HL-60 (cell line): ENCODE measurements around the gene ENTR1.

Experiments used
- DNase-seq, 2 experiments: peaks; one replicate each; pipeline ENCODE4 v3.0.0-alpha.2; 2010 to 2020; ENCODE audit warnings: low read depth in 1 of 2, low spot score in 1 of 2
- H3K27ac ChIP-seq: fragments of 250-450 bp; sonication (Bioruptor Pico); replicated peaks from 2 replicates; pipeline ENCODE4 v1.5.1; 2020; ENCODE audit warnings: mild to moderate bottlenecking, moderate library complexity
- H3K27me3 ChIP-seq: fragments of 250-450 bp; sonication (Bioruptor Pico); 2 replicates; pipeline ENCODE4 v1.5.1; 2021; ENCODE audit warnings: mild to moderate bottlenecking, moderate library complexity; ENCODE audit not compliant: insufficient read depth, poor library complexity, severe bottlenecking
- H3K4me3 ChIP-seq: replicated peaks from 2 replicates; pipeline ENCODE4 v1.5.1; 2011; ENCODE audit warnings: mild to moderate bottlenecking, control low read depth, low read length; ENCODE audit not compliant: insufficient read depth
- CTCF ChIP-seq: IDR thresholded peaks from one replicate; pipeline ENCODE4 v1.5.1; 2011; ENCODE audit warnings: low read length, control low read depth, inconsistent platforms; ENCODE audit not compliant: insufficient read depth
- GABPA ChIP-seq: IDR thresholded peaks from 2 replicates; pipeline ENCODE4 v1.6.1; 2012; ENCODE audit warnings: low read depth
- POLR2AphosphoS5 ChIP-seq: IDR thresholded peaks from 2 replicates; pipeline ENCODE4 v1.6.1; 2012; ENCODE audit warnings: low read depth
- REST ChIP-seq: IDR thresholded peaks from 2 replicates; pipeline ENCODE4 v1.6.1; 2012; ENCODE audit warnings: low read depth; ENCODE audit not compliant: insufficient replicate concordance
- SPI1 ChIP-seq: IDR thresholded peaks from 2 replicates; pipeline ENCODE4 v1.6.1; 2012; ENCODE audit warnings: low read depth, mild to moderate bottlenecking, borderline replicate concordance

The ENTR1 gene

GRCh38 chr9:136373300-136374182 is 36.9 kb downstream of the ENTR1 start, which contains the start of gene CARD9:
TSS of gene CARD9 (minus strand) at chr9:136373669. CDS start at chr9:136372078, 1,591 bp downstream.
- peak within 1 kb of the TSS; percentile 91 for H3K27ac ChIP-seq
- TF ChIP-seq SPI1 (peak; percentile 45; the same call in 1 of the 2 replicates), REST (no peak), POLR2AphosphoS5 (peak; percentile 37; the same call in 1 of the 2 replicates)
- peak; percentile 84 to 90 for DNase-seq
- no peaks in the 10 kb centered on the region for H3K27me3 ChIP-seq
- peak within 1 kb of the TSS; percentile 76 for H3K4me3 ChIP-seq

DNA sequence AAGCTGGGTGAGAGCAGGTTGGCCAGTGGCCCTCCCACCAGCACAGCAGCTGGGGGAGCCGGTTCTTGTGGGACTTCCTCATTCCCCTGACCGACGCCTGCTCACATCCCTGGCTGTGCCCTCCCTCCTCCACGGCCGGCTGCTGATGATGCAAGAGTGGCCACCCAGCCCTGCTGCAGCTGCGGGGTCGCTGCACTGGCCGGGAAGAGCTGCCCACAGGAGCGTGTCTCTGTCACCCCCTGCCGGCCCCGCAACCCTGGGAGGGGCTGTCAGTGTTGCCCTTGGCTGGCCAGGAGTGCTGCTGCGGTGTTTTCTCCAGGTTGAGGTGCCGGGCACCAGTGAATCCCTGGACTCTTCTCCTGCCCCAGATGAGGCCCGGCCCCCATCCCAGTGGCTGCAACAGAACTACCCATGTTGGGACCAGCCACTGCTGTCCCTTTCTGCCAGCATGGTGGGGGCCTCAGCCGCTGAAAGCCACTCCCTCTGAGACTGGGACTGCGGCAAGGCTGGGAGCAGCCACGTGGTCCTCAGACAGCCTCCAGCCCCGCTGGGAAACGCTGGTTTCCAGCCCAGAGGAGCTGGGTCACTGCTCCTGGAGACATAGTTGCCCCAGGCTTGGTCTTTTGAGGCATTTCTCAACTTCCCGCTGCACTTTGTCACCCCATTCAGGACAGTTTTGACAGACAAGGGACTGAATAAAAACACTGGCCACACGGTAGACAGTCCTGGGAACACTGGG is 37.7 kb downstream of the ENTR1 start:
- H3K4me3 ChIP-seq: peak overlapping the region; percentile 76
- TF ChIP-seq POLR2AphosphoS5 (peak; percentile 75), REST (peak; percentile 13), GABPA (no peak), SPI1 (peak; percentile 96)
- peak overlapping the region; percentile 91 for H3K27ac ChIP-seq
- DNase-seq: peak; percentile 88 to 93
- no peaks in the 10 kb centered on the region for H3K27me3 ChIP-seq

DNA sequence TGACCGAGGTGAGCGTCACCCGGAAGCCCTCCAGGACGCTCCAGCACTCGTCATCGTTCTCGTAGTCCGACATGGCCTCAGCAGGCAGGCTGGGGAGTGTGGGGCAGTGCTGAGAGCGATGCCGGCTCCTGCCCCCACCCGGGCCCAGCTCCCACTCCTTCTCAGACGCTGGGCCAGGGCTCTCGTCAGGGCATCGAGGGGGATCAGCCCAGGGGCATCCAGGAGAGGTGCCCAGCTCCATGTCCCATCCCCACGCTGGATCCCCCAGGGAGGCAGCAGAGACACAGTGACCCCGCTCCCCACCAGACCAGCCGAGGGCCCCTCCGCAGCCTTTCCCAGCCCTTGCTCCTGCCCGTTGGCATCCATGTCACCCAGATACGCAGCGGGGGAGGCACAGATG is 38.4 kb downstream of the ENTR1 start:
- H3K4me3 ChIP-seq: peak overlapping the region; percentile 76
- H3K27ac ChIP-seq: peak overlapping the region; percentile 91
- TF ChIP-seq SPI1: no peak
- TF ChIP-seq GABPA: no peak
- TF ChIP-seq REST: no peak
- no peak for TF ChIP-seq POLR2AphosphoS5
- no peak for TF ChIP-seq CTCF
- no peaks in the 10 kb centered on the region for H3K27me3 ChIP-seq
- no peak for DNase-seq
